ENCODE data around the gene NALCN.

The NALCN gene

DNA sequence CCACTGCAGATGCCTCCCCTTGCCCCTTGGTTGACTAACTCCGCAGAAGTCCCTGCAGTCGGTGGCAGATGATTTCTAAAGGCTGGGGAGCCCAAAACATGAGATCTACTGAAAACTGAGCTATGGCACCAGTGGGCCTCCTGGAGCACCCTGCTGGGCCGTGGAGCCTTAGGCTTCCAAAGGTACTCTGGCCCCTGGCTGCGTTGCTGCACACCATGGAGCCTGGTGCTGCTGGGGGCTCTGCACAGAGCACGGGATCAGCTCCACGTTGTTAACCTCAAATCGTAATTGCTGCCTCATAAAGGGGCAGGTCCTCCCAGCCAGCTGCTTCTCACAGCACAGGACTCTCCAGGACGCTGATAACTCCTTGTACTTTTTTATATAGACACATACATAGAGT is 357.5 kb downstream of the NALCN start:
- Histone ChIP-seq H3K4me2 (ENCODE audit: low read depth, low read length, poor library complexity, severe bottlenecking) (no peak overlapping the region), H3K27me3 (ENCODE audit: low read length) (no peaks in the 10 kb centered on the region), H3K79me2 (ENCODE audit: insufficient read depth, low read length) (no peaks in the 10 kb centered on the region), H3K9me2 (replicated peaks; ENCODE audit: insufficient read depth, low read length) (no peaks in the 10 kb centered on the region), H3K9ac (ENCODE audit: low read length) (no peak overlapping the region), H3K9me3 (ENCODE audit: insufficient read depth, low read length) (no peaks in the 10 kb centered on the region), H2AFZ (ENCODE audit: low read depth, low read length, severe bottlenecking) (no peak overlapping the region), H3K4me3 (ENCODE audit: insufficient read depth, low read length, poor library complexity, severe bottlenecking) (no peak overlapping the region), H3F3A (ENCODE audit: insufficient read depth) (no peaks in the 10 kb centered on the region), H3K27ac (ENCODE audit: low read depth, low read length) (no peak overlapping the region), H4K20me1 (ENCODE audit: low read depth, low read length) (no peaks in the 10 kb centered on the region), H3K36me3 (ENCODE audit: low read length) (no peaks in the 10 kb centered on the region)
- TF ChIP-seq CTCF (IDR thresholded peaks at IDR 0.05; ENCODE audit: insufficient read depth, low read length, poor library complexity, severe bottlenecking), result no peak
- TF ChIP-seq EZH2phosphoT487 (conservative IDR thresholded peaks at IDR 0.05; ENCODE audit: low read length), result no peak

GRCh38 chr13:101053301-101054093 is 362.8 kb downstream of the NALCN start:
- H3K27me3 ChIP-seq (ENCODE audit: low read length), result no peaks in the 10 kb centered on the region
- H2AFZ ChIP-seq (ENCODE audit: low read depth, low read length, severe bottlenecking), result no peak overlapping the region
- no peaks in the 10 kb centered on the region for H3K9me2 ChIP-seq (replicated peaks; ENCODE audit: insufficient read depth, low read length)
- no peaks in the 10 kb centered on the region for H4K20me1 ChIP-seq (ENCODE audit: low read depth, low read length)
- no peaks in the 10 kb centered on the region for H3F3A ChIP-seq (ENCODE audit: insufficient read depth)
- H3K36me3 ChIP-seq (ENCODE audit: low read length), result no peaks in the 10 kb centered on the region
- no peaks in the 10 kb centered on the region for H3K9me3 ChIP-seq (ENCODE audit: insufficient read depth, low read length)
- no peak overlapping the region for H3K27ac ChIP-seq (ENCODE audit: low read depth, low read length)
- H3K79me2 ChIP-seq (ENCODE audit: insufficient read depth, low read length), result no peaks in the 10 kb centered on the region
- H3K4me3 ChIP-seq (ENCODE audit: insufficient read depth, low read length, poor library complexity, severe bottlenecking), result no peak overlapping the region
- H3K4me2 ChIP-seq (ENCODE audit: low read depth, low read length, poor library complexity, severe bottlenecking), result no peak overlapping the region
- TF ChIP-seq CTCF (IDR thresholded peaks at IDR 0.05; ENCODE audit: insufficient read depth, low read length, poor library complexity, severe bottlenecking) (no peak), EZH2phosphoT487 (conservative IDR thresholded peaks at IDR 0.05; ENCODE audit: low read length) (no peak)
- no peak overlapping the region for H3K9ac ChIP-seq (ENCODE audit: low read length)

GRCh38 chr13:101049166-101049850 is 367.0 kb downstream of the NALCN start:
- TF ChIP-seq CTCF (IDR thresholded peaks at IDR 0.05; ENCODE audit: insufficient read depth, low read length, poor library complexity, severe bottlenecking), result no peak
- no peak for TF ChIP-seq EZH2phosphoT487 (conservative IDR thresholded peaks at IDR 0.05; ENCODE audit: low read length)
- Histone ChIP-seq H3K79me2 (ENCODE audit: insufficient read depth, low read length) (no peaks in the 10 kb centered on the region), H2AFZ (ENCODE audit: low read depth, low read length, severe bottlenecking) (no peak overlapping the region), H3K4me3 (ENCODE audit: insufficient read depth, low read length, poor library complexity, severe bottlenecking) (no peak overlapping the region), H3K36me3 (ENCODE audit: low read length) (no peaks in the 10 kb centered on the region), H3K27ac (ENCODE audit: low read depth, low read length) (no peak overlapping the region), H3K9me3 (ENCODE audit: insufficient read depth, low read length) (no peaks in the 10 kb centered on the region), H3F3A (ENCODE audit: insufficient read depth) (no peaks in the 10 kb centered on the region), H4K20me1 (ENCODE audit: low read depth, low read length) (no peaks in the 10 kb centered on the region), H3K27me3 (ENCODE audit: low read length) (no peaks in the 10 kb centered on the region), H3K4me2 (ENCODE audit: low read depth, low read length, poor library complexity, severe bottlenecking) (no peak overlapping the region), H3K9me2 (replicated peaks; ENCODE audit: insufficient read depth, low read length) (no peaks in the 10 kb centered on the region), H3K9ac (ENCODE audit: low read length) (no peak overlapping the region)

Data from SU-DHL-6 (cell line).